ENCODE data around the gene ERN1. TPM values are rescaled to one million over a fixed set of nuclear protein-coding genes. Genes with fewer than 3 reads are reported as not detected.

The ERN1 gene
- total and polyA plus RNA-seq, 2 of the 13 experiments (the other 11 are each of a cell fraction or from before 2014, with no cell fraction given), result 6.0 to 12.7 TPM

- ATAC-seq, result no peak
- no peak overlapping the region for H3K4me2 ChIP-seq (ENCODE audit: low read depth, low read length)
- no peaks in the 10 kb centered on the region for H3K27me3 ChIP-seq (ENCODE audit: control insufficient read depth in 1 of 2, insufficient read depth in 2 of 2, low read length in 2 of 2)
- FAIRE-seq, result no peak
- 94% methylated on average over 3 of the region's 3 CpGs for WGBS (ENCODE audit: low lambda C conversion rate)
- no TSS peak for BruUV-seq (replicated peaks)
- CTCF ChIA-PET (ENCODE audit: low intra/inter-chr PET ratio, low total read pairs), result no interaction called here
- TF ChIP-seq SMAD9 (CRISPR knock-in tag; IDR thresholded peaks at IDR 0.05) (no peak), ZNF569 (CRISPR knock-in tag; IDR thresholded peaks at IDR 0.05; ENCODE audit: borderline replicate concordance) (no peak), ZSCAN12 (CRISPR knock-in tag; IDR thresholded peaks at IDR 0.05) (no peak), PHB2 (IDR thresholded peaks at IDR 0.05; ENCODE audit: partially characterized antibody) (no peak)
- TF ChIP-seq, protein P1, sequence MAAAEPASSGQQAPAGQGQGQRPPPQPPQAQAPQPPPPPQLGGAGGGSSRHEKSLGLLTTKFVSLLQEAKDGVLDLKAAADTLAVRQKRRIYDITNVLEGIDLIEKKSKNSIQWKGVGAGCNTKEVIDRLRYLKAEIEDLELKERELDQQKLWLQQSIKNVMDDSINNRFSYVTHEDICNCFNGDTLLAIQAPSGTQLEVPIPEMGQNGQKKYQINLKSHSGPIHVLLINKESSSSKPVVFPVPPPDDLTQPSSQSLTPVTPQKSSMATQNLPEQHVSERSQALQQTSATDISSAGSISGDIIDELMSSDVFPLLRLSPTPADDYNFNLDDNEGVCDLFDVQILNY (CRISPR knock-in tag; conservative IDR thresholded peaks at IDR 0.05), result no peak
- in situ Hi-C loops (cut with HindIII; ENCODE audit: extremely low pct_ligation_motif_present, low pct_unique_long_range_greater_than_20kb) (no loop called here), intact Hi-C loops (cut with micrococcal nuclease; ENCODE audit: unreplicated experiment) (no loop called here)
- peaks cover 7 to 22% of the 10 kb centered on the region in 2 experiments; a peak in 4 of 5 replicates for H3K36me3 ChIP-seq (replicated peaks in 1 of 2; ENCODE audit: control insufficient read depth in 1 of 2, insufficient read depth in 2 of 2, low read length in 2 of 2)
- peaks cover 27% of the 10 kb centered on the region for H3K4me1 ChIP-seq (ENCODE audit: insufficient read depth, low read length)
- no peak overlapping the region for H3K4me3 ChIP-seq (replicated peaks in 1 of 3; ENCODE audit: insufficient read depth in 1 of 3, low read depth in 2 of 3, low read length in 3 of 3)
- H3K27ac ChIP-seq (ENCODE audit: extremely low read length, insufficient read depth, low read length), result no peak overlapping the region
- H2AFZ ChIP-seq (ENCODE audit: low read length), result no peak overlapping the region
- POLR2A ChIA-PET, result interaction anchor here (1.6 to 2.6 kb wide), 3 partner anchors 9 to 54 kb away, joined by 5 to 11 read pairs (median 6); no protein-coding TSS in a partner anchor
- H3K9ac ChIP-seq (ENCODE audit: insufficient read depth, low read depth, low read length), result no peak overlapping the region
- H3K9me3 ChIP-seq (ENCODE audit: low read length), result no peaks in the 10 kb centered on the region
- no peaks in the 10 kb centered on the region for H3K79me2 ChIP-seq (ENCODE audit: insufficient read depth, low read length)
- no peak for DNase-seq (ENCODE audit: low spot score)
- H4K20me1 ChIP-seq (ENCODE audit: insufficient read depth, low read length), result no peaks in the 10 kb centered on the region
Observed at GRCh38 chr17:64091116-64091515, 38.8 kb downstream of the ERN1 start.

GRCh38 chr17:64090144-64090543, 39.8 kb downstream of the ERN1 start:
- in situ Hi-C loops (cut with HindIII; ENCODE audit: extremely low pct_ligation_motif_present, low pct_unique_long_range_greater_than_20kb), result no loop called here
- Histone ChIP-seq H3K27ac (ENCODE audit: extremely low read length, insufficient read depth, low read length) (no peak overlapping the region), H3K27me3 (ENCODE audit: control insufficient read depth in 1 of 2, insufficient read depth in 2 of 2, low read length in 2 of 2) (no peaks in the 10 kb centered on the region), H3K9me3 (ENCODE audit: low read length) (no peaks in the 10 kb centered on the region), H2AFZ (ENCODE audit: low read length) (no peak overlapping the region), H3K79me2 (ENCODE audit: insufficient read depth, low read length) (no peaks in the 10 kb centered on the region), H3K4me3 (replicated peaks in 1 of 3; ENCODE audit: insufficient read depth in 1 of 3, low read depth in 2 of 3, low read length in 3 of 3) (no peak overlapping the region), H3K4me1 (ENCODE audit: insufficient read depth, low read length) (peaks cover 37% of the 10 kb centered on the region), H3K4me2 (ENCODE audit: low read depth, low read length) (no peak overlapping the region), H4K20me1 (ENCODE audit: insufficient read depth, low read length) (no peaks in the 10 kb centered on the region), H3K36me3 (replicated peaks in 1 of 2; ENCODE audit: control insufficient read depth in 1 of 2, insufficient read depth in 2 of 2, low read length in 2 of 2) (peaks cover 2 to 15% of the 10 kb centered on the region in 2 experiments; a peak in 1 of 5 replicates), H3K9ac (ENCODE audit: insufficient read depth, low read depth, low read length) (no peak overlapping the region)
- ATAC-seq (no peak), DNase-seq (ENCODE audit: low spot score) (no peak), FAIRE-seq (no peak)
- intact Hi-C loops (cut with micrococcal nuclease; ENCODE audit: unreplicated experiment), result no loop called here
- CTCF ChIA-PET (ENCODE audit: low intra/inter-chr PET ratio, low total read pairs), result no interaction called here
- BruUV-seq (replicated peaks), result no TSS peak
- POLR2A ChIA-PET, result interaction anchor here (1.6 kb wide), 1 partner anchor 55 kb away, joined by 6 read pairs; no protein-coding TSS in a partner anchor
- WGBS (ENCODE audit: low lambda C conversion rate), result 98% methylated on average over 5 of the region's 5 CpGs
- TF ChIP-seq ZNF883 (CRISPR knock-in tag; IDR thresholded peaks at IDR 0.05; ENCODE audit: not compliant biosample characterization) (no peak), ESRRA (CRISPR knock-in tag; IDR thresholded peaks at IDR 0.05; ENCODE audit: low read depth) (no peak), GATA4 (IDR thresholded peaks at IDR 0.05; ENCODE audit: borderline replicate concordance, low read depth) (no peak), RFX5 (IDR thresholded peaks at IDR 0.05; ENCODE audit: low read depth, low read length) (no peak), TBX3 (IDR thresholded peaks at IDR 0.05; ENCODE audit: borderline replicate concordance) (no peak), ZNF660 (CRISPR knock-in tag; IDR thresholded peaks at IDR 0.05; ENCODE audit: borderline replicate concordance, low read depth) (no peak), RAD21 (CRISPR knock-in tag; IDR thresholded peaks at IDR 0.05) (no peak), HOXA5 (CRISPR knock-in tag; IDR thresholded peaks at IDR 0.05) (no peak), ZFX (CRISPR knock-in tag; IDR thresholded peaks at IDR 0.05; ENCODE audit: low read depth) (no peak), KAT2B (IDR thresholded peaks at IDR 0.05; ENCODE audit: borderline replicate concordance, low read depth, low read length) (no peak), ZNF569 (CRISPR knock-in tag; IDR thresholded peaks at IDR 0.05; ENCODE audit: borderline replicate concordance) (no peak), ZNF326 (CRISPR knock-in tag; IDR thresholded peaks at IDR 0.05; ENCODE audit: borderline replicate concordance) (no peak), TP53 (CRISPR knock-in tag; conservative IDR thresholded peaks at IDR 0.05) (no peak), ZNF136 (CRISPR knock-in tag; IDR thresholded peaks at IDR 0.05; ENCODE audit: low read depth) (no peak), SMAD9 (CRISPR knock-in tag; IDR thresholded peaks at IDR 0.05) (no peak), CHD4 (IDR thresholded peaks at IDR 0.05; ENCODE audit: borderline replicate concordance, low read length) (no peak), HDAC6 (IDR thresholded peaks at IDR 0.05; ENCODE audit: low read depth, low read length) (no peak), CCAR2 (optimal IDR thresholded peaks at IDR 0.05; ENCODE audit: low read depth, low read length) (no peak)

All from HepG2 (cell line).